Cardiac fibroblast (primary cell): ENCODE data around the gene HDAC4.

Experiments used
- DNase-seq, 2 donors: peaks; one replicate each; pipeline versions ENCODE4 v3.0.0 to v3.0.0-alpha.2; 2010; ENCODE audit warnings: low read depth in 2 of 2
- H3K4me3 ChIP-seq, 2 donors: replicated peaks in 1 of 2; 1 replicate in 1 of 2; 2 replicates in 1 of 2; pipeline ENCODE4 v1.5.1; 2011; ENCODE audit warnings: low read depth in 2 of 2, low read length in 2 of 2, mild to moderate bottlenecking in 2 of 2, moderate library complexity in 1 of 2
- TF ChIP-seq, protein P1 (sequence below): IDR thresholded peaks from one replicate; pipeline ENCODE4 v1.5.1; 2011; ENCODE audit warnings: low read depth, mild to moderate bottlenecking, low read length, inconsistent platforms

The HDAC4 gene

DNA sequence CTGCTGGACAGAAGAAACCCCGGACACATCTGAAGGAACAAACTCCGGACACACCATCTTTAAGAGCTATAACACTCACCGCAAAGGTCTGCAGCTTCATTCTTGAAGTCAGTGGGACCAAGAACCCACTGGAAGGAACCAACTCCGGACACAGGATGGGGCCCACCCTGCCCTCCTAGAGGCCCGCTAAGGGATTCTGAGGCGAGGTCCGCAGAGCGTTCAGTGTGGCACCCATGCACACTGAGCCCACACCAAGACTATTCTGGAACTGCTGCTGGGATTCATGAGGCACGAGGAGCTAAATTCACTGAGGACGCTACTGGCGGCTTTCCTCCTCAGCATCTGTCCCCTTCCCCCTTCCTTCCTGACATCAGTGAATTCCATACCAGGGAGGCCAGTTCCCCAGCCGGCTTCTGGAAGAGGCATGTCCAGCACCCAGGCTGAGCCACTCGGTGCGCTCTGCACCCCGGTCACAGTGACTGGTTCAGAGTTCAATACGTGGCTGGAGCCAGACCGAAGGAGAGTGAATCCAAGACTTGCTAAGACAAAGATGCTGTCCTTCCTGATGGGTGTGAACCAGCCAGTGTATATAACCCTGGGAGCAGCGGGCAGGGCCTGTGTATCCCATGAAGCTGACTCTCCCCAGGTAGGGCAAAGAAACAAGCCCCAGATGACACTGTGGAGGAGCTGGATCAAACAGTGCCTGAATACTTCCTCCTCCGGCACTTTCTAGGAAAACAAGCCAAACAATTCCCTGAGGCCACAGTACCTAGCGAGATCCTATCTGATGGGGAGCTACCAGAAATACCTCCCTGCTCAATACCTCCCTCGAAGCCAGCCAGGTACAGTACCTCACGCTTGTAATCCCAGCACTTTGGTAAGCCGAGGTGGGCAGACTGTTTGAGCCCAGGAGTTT is 11.1 kb downstream of the HDAC4 start:
- no peak for DNase-seq
- no peak overlapping the region for H3K4me3 ChIP-seq
- TF ChIP-seq, protein P1, sequence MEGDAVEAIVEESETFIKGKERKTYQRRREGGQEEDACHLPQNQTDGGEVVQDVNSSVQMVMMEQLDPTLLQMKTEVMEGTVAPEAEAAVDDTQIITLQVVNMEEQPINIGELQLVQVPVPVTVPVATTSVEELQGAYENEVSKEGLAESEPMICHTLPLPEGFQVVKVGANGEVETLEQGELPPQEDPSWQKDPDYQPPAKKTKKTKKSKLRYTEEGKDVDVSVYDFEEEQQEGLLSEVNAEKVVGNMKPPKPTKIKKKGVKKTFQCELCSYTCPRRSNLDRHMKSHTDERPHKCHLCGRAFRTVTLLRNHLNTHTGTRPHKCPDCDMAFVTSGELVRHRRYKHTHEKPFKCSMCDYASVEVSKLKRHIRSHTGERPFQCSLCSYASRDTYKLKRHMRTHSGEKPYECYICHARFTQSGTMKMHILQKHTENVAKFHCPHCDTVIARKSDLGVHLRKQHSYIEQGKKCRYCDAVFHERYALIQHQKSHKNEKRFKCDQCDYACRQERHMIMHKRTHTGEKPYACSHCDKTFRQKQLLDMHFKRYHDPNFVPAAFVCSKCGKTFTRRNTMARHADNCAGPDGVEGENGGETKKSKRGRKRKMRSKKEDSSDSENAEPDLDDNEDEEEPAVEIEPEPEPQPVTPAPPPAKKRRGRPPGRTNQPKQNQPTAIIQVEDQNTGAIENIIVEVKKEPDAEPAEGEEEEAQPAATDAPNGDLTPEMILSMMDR: no peak

DNA sequence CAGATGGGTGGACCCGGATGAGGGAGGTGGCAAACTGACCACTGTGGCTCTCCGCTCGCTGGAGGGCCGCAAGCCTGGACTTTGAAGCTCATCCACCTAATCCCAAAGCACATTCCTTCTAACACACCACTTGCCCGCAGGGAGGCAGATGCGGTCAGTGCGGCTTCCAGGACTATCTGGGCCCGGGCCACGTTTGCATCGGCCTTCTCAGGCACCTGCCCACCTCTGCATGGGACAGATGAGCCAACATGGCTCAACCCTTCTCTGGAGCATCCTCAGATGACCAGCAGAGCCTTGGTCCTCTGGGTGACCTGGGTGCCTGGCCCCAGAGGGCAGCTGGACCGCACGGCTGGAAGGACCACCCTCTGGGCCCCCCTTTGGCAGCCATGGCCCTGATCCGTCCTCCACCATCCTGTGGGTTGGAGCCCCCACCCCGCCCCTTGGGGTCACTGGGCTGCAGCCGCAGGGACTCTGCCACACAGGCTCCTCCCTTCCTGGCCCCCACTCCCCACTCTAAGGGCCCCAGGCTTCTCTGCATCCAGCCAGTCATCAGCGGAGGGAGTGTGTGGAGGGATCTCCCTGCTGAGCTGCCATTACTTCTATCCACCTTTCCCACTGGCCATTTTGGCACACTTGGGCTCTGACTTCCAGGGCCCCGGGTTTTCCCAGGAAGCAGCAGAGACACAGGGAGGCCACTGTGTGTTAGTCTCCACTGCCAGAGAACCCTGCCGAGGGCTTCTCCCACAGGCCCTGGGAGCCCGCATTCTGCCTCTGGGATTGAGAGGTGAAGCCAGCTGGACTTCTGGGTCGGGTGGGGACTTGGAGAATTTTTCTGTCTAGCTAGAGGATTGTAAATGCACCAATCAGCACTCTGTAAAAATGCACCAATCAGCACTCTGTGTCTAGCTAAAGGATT is 12.3 kb downstream of the HDAC4 start:
- no peak overlapping the region for H3K4me3 ChIP-seq
- no peak for DNase-seq
- TF ChIP-seq, protein P1: no peak

DNA sequence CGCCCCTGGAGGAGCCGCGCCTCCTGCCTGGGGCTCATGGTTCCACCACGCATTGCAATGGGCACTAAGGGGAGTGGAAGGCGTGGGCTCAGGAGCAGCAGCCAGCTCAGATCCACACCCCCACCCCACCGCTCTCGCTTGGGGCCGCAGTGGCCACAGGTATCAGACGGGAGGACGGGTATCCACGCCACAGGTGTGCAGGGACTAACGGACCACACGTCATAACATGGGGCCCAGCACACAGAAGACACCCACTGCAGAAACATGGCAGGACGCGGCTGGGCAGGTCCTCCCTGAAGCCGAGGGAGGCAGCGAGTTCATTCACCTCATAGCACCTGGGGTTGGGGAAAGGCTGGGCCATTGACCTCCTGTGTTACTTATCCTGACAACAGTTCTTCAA is 13.0 kb downstream of the HDAC4 start:
- H3K4me3 ChIP-seq: no peak overlapping the region
- TF ChIP-seq, protein P1: no peak
- no peak for DNase-seq

DNA sequence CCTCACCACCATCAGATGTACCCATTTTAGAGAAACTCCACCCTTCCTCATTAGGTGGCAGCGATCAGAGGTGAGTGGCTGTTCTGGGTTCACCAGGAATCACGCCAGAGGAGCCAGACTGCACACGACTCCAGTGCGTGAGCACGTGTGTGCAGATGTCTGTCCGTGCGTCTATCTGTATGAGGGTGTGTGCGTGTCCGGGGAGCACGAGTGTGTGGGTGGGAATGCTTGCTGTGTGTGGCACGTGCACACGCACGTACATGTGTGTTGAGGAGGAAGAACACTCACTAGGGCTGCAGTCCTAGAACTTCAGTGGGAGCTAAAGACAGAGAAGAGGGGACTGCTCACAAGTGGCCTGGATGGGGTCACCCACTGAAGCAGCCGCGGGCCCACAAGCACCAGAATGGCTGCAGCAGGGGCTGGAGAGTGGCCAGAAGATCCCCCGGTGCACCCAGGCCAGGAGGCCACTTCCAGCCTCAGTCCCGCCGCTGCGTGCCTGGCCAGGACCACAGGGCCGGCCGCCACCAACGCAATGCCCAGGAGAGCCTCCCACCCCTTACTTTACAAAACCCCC is 13.9 kb downstream of the HDAC4 start:
- DNase-seq: no peak
- no peak overlapping the region for H3K4me3 ChIP-seq
- TF ChIP-seq, protein P1: no peak

DNA sequence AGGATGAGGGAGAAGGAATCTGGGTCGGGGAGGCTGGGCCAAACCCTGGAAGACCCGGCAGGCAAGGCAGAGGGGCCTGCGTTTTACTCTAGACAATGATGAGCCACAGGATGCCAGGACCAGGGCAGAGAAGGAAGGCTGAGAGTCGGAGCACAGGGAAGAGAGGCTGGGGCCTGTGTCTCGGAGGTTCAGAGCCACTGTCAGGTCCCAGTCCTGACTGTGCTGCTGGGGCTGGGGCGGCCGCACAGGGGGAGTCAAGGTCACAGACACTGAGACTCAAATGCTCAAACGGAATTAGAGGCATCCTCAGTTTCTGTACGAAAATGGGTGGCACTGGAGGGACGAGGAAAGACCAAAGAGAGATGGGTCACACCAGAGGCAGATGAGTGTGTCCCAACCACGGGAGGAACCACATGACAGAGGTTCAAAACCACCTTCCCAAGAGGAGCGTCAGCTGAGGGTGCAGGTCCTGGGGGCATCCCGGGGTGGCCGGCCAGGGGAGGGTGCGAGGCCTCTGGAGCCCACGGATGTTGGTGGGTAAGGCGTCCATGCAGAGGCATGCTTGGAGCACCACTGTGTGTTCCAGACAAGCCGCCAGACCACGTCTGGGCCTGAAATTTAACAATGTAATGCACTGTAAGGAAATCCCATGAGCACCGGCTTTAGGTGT is 14.7 kb downstream of the HDAC4 start:
- TF ChIP-seq, protein P1: no peak
- DNase-seq: no peak
- no peak overlapping the region for H3K4me3 ChIP-seq
